HEK293 (cell line): ENCODE measurements around the gene KIF13A.

Experiments
- CTCF ChIA-PET: fragments of 350-600 bp; formaldehyde crosslinking; extraction: SDS; loops from one replicate; lab custom pipeline; 2021; ENCODE audit warnings: antibody characterized with exemption; lab: Yijun Ruan, JAX
- POLR2A ChIA-PET: fragments of 300-600 bp; formaldehyde crosslinking; extraction: SDS; loops from one replicate; lab custom pipeline; 2020; ENCODE audit warnings: antibody characterized with exemption, inconsistent platforms; lab: Yijun Ruan, JAX
- H3K27ac ChIP-seq: fragments of 200-500 bp; sonication (Bioruptor generic); 2 replicates; pipeline ENCODE4 v1.5.1; 2014; ENCODE audit warnings: low read depth, low read length, control low read depth, inconsistent platforms; ENCODE audit errors: extremely low read depth
- H3K36me3 ChIP-seq, 2 experiments: fragments of 200-500 bp in 1 of 2; sonication (Bioruptor generic) in 1 of 2; 1 replicate in 1 of 2; 2 replicates in 1 of 2; pipeline ENCODE4 v1.5.1; 2014 to 2017; ENCODE audit warnings: inconsistent platforms in 2 of 2, low read length in 2 of 2; ENCODE audit not compliant: control insufficient read depth in 2 of 2, insufficient read depth in 1 of 2
- H3K4me1 ChIP-seq: fragments of 200-500 bp; sonication (Bioruptor generic); 2 replicates; pipeline ENCODE4 v1.5.1; 2014; ENCODE audit warnings: mild to moderate bottlenecking, low read length, inconsistent platforms; ENCODE audit not compliant: control insufficient read depth, insufficient read depth
- H3K4me3 ChIP-seq: 2 replicates; pipeline ENCODE4 v1.5.1; 2011; ENCODE audit warnings: low read depth, mild to moderate bottlenecking, control low read depth, low read length, moderate library complexity
- H3K9me3 ChIP-seq: fragments of 200-500 bp; sonication (Bioruptor generic); 2 replicates; pipeline ENCODE4 v1.5.1; 2014; ENCODE audit warnings: low read depth, low read length, inconsistent platforms; ENCODE audit not compliant: control insufficient read depth, insufficient read depth
- CTCF ChIP-seq: fragments of 450-650 bp; formaldehyde crosslinking; IDR thresholded peaks from 2 replicates; pipeline ENCODE4 v1.5.1; 2016; ENCODE audit warnings: missing biosample characterization, missing genetic modification characterization
- GLI2 ChIP-seq: fragments of 450-650 bp; formaldehyde crosslinking; IDR thresholded peaks from 2 replicates; pipeline ENCODE4; 2017; ENCODE audit warnings: missing biosample characterization, missing genetic modification characterization, low read depth, borderline replicate concordance
- MYNN ChIP-seq: fragments of 450-650 bp; formaldehyde crosslinking; IDR thresholded peaks from 2 replicates; pipeline ENCODE4 v1.5.1; 2016; ENCODE audit warnings: missing biosample characterization, missing genetic modification characterization, borderline replicate concordance
- PRDM2 ChIP-seq: fragments of 450-650 bp; formaldehyde crosslinking; IDR thresholded peaks from 2 replicates; pipeline ENCODE4 v1.5.1; 2016; ENCODE audit warnings: missing biosample characterization, missing genetic modification characterization, borderline replicate concordance
- ZIC2 ChIP-seq: fragments of 450-650 bp; formaldehyde crosslinking; IDR thresholded peaks from 2 replicates; pipeline ENCODE4 v1.5.1; 2016; ENCODE audit warnings: missing biosample characterization, missing genetic modification characterization
- ZNF155 ChIP-seq: fragments of 450-650 bp; formaldehyde crosslinking; IDR thresholded peaks from 2 replicates; pipeline ENCODE4 v1.5.1; 2016; ENCODE audit warnings: missing biosample characterization, missing genetic modification characterization
- ZNF174 ChIP-seq: fragments of 450-650 bp; formaldehyde crosslinking; IDR thresholded peaks from 2 replicates; pipeline ENCODE4 v1.5.0; 2017; ENCODE audit warnings: missing biosample characterization, mild to moderate bottlenecking, missing genetic modification characterization
- ZNF214 ChIP-seq: fragments of 450-650 bp; formaldehyde crosslinking; IDR thresholded peaks from 2 replicates; pipeline ENCODE4 v1.5.1; 2017; ENCODE audit warnings: missing biosample characterization, mild to moderate bottlenecking, missing genetic modification characterization, borderline replicate concordance
- ZNF266 ChIP-seq: fragments of 450-650 bp; formaldehyde crosslinking; IDR thresholded peaks from 2 replicates; pipeline ENCODE4 v1.5.1; 2016; ENCODE audit warnings: missing biosample characterization, missing genetic modification characterization, low read depth
- ZNF324 ChIP-seq: fragments of 450-650 bp; formaldehyde crosslinking; IDR thresholded peaks from 2 replicates; pipeline ENCODE4 v1.5.1; 2016; ENCODE audit warnings: missing biosample characterization, missing genetic modification characterization
- ZNF362 ChIP-seq: fragments of 450-650 bp; formaldehyde crosslinking; IDR thresholded peaks from 2 replicates; pipeline ENCODE4 v1.5.1; 2016; ENCODE audit warnings: missing biosample characterization, missing genetic modification characterization
- ZNF433 ChIP-seq: fragments of 450-650 bp; formaldehyde crosslinking; IDR thresholded peaks from 2 replicates; pipeline ENCODE4 v1.5.1; 2016; ENCODE audit warnings: missing biosample characterization, missing genetic modification characterization, low read depth
- ZNF510 ChIP-seq: fragments of 450-650 bp; formaldehyde crosslinking; IDR thresholded peaks from 2 replicates; pipeline ENCODE4 v1.5.1; 2018; ENCODE audit warnings: mild to moderate bottlenecking, missing genetic modification characterization, missing biosample characterization; ENCODE audit not compliant: insufficient replicate concordance
- ZNF571 ChIP-seq: fragments of 450-650 bp; formaldehyde crosslinking; IDR thresholded peaks from 2 replicates; pipeline ENCODE4 v1.5.0; 2017; ENCODE audit warnings: missing biosample characterization, missing genetic modification characterization
- ZNF600 ChIP-seq: fragments of 450-650 bp; formaldehyde crosslinking; IDR thresholded peaks from 2 replicates; pipeline ENCODE4 v1.5.1; 2016; ENCODE audit warnings: missing biosample characterization, missing genetic modification characterization
- ZNF645 ChIP-seq: fragments of 450-650 bp; formaldehyde crosslinking; IDR thresholded peaks from 2 replicates; pipeline ENCODE4; 2016; ENCODE audit warnings: missing biosample characterization, missing genetic modification characterization
- ZNF843 ChIP-seq: fragments of 450-650 bp; formaldehyde crosslinking; IDR thresholded peaks from 2 replicates; pipeline ENCODE4 v1.5.1; 2016; ENCODE audit warnings: missing biosample characterization, missing genetic modification characterization
- TF ChIP-seq, protein P1 (sequence below): fragments of 450-650 bp; formaldehyde crosslinking; IDR thresholded peaks from 2 replicates; pipeline ENCODE4 v1.5.1; 2016; ENCODE audit warnings: missing biosample characterization, missing genetic modification characterization

The KIF13A gene

GRCh38 chr6:17869010-17869752 lies 118.3 kb downstream of the KIF13A start:
- no peaks in the 10 kb centered on the region for H3K36me3 ChIP-seq
- POLR2A ChIA-PET, result no interaction called here
- no peaks in the 10 kb centered on the region for H3K9me3 ChIP-seq
- TF ChIP-seq ZNF433 (tag by site-specific recombination) (no peak), ZNF362 (tag by site-specific recombination) (0 out of 2 replicates have a peak, but pooled peaks have one; percentile 13)
- TF ChIP-seq, protein P1, sequence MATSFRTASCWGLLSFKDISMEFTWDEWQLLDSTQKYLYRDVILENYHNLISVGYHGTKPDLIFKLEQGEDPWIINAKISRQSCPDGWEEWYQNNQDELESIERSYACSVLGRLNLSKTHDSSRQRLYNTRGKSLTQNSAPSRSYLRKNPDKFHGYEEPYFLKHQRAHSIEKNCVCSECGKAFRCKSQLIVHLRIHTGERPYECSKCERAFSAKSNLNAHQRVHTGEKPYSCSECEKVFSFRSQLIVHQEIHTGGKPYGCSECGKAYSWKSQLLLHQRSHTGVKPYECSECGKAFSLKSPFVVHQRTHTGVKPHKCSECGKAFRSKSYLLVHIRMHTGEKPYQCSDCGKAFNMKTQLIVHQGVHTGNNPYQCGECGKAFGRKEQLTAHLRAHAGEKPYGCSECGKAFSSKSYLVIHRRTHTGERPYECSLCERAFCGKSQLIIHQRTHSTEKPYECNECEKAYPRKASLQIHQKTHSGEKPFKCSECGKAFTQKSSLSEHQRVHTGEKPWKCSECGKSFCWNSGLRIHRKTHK (tag by site-specific recombination), result no peak
- H3K4me1 ChIP-seq, result peaks cover 4% of the 10 kb centered on the region; the same call in 1 of the 2 replicates
- no peak overlapping the region for H3K27ac ChIP-seq
- CTCF ChIA-PET, result interaction anchor here (1.1 kb wide), 1 partner anchor 253 kb away, joined by 3 read pairs; the partner anchor contains the start of gene NHLRC1
- no peak overlapping the region for H3K4me3 ChIP-seq

GRCh38 chr6:17867880-17868279 lies 119.6 kb downstream of the KIF13A start:
- CTCF ChIA-PET, result interaction anchor here (0.6 kb wide), 2 partner anchors 64 to 718 kb away, joined by 3 to 4 read pairs; no protein-coding TSS in a partner anchor
- POLR2A ChIA-PET, result interaction anchor here (0.5 kb wide), 1 partner anchor 268 kb away, joined by 4 read pairs; the partner anchor contains the start of gene FAM8A1
- H3K27ac ChIP-seq, result no peak overlapping the region

More at GRCh38 chr6:17867880-17868279, 119.6 kb downstream of the KIF13A start:
- peaks cover 4% of the 10 kb centered on the region; the same call in 1 of the 2 replicates for H3K4me1 ChIP-seq
- no peaks in the 10 kb centered on the region for H3K36me3 ChIP-seq
- no peaks in the 10 kb centered on the region for H3K9me3 ChIP-seq
- TF ChIP-seq ZNF324 (tag by site-specific recombination), result no peak
- TF ChIP-seq ZNF266 (tag by site-specific recombination), result no peak
- TF ChIP-seq ZNF600, result no peak
- no peak for TF ChIP-seq ZIC2 (tag by site-specific recombination)
- no peak for TF ChIP-seq CTCF (tag by site-specific recombination)
- TF ChIP-seq ZNF645, result no peak
- TF ChIP-seq PRDM2, result no peak
- TF ChIP-seq ZNF510 (tag by site-specific recombination), result no peak
- TF ChIP-seq ZNF214 (tag by site-specific recombination), result no peak
- TF ChIP-seq MYNN (tag by site-specific recombination), result no peak
- TF ChIP-seq ZNF843 (tag by site-specific recombination), result no peak
- no peak for TF ChIP-seq ZNF155
- no peak for TF ChIP-seq ZNF571 (tag by site-specific recombination)
- no peak for TF ChIP-seq ZNF174 (tag by site-specific recombination)
- no peak for TF ChIP-seq GLI2
- H3K4me3 ChIP-seq, result no peak overlapping the region
